ENCODE results near the gene MLF2. TPM values are rescaled to one million over a fixed set of nuclear protein-coding genes. Genes with fewer than 3 reads are reported as not detected.
A peak's percentile ranks its signal among the peaks of the same experiment; 100 is the strongest.

Gene MLF2
- polyA plus RNA-seq, 2 of the 4 experiments (the other 2 are of a cell fraction) = 295 to 302 TPM

DNA sequence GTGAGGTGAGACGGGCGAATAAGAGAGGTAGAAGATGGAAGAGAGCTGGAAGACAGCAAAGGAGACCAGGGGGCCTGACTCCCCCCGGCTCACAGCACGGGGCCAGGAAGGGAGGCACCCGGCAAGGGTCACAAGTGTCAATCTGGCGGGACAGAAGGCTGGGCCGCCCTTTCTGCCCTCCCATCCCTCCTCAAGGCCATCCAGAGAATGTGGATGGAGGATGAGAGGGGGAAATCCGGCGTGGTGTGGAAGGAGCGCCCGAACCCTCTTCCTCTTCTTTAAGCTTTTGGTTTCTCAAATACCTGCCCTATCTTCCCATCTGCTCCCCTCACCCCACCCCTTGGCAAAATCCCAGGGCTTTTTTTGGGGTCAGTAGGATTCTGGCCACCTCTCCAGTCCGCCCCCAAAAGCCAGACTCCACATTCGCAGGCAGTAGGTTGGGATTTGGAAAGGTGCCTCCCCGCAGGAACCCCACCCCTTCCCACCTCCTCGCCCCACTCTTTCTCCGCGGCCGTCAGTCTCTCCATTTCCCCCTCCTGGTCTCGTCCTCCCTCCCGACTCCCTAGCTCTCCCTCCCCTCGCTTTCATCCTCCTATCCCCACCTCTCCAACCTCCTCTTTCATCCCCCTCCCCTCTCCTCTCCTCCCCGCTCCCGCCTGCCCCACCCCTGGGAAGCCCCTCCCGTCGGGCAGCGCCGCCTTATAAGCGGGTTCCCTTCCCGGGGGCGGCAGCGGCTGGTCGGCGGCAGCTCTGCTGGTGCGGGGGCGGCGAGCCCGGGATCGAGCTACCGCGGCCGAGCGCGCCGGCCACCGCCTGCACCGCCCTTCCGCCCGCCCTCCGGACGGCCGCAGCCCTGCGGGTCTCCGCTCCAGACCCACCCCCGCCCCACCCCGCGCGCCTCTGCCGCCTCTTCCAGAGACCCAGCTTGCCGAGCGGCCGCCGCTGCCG is 13.0 kb upstream of the MLF2 start, which contains the start of gene PTMS:
Gene PTMS (plus strand): TSS at position 730 of the 948 bp plus-strand sequence. CDS start 343 bp downstream, outside the sequence.
- peaks cover 55% of the 10 kb centered on the region for H3K4me1 ChIP-seq

DNA sequence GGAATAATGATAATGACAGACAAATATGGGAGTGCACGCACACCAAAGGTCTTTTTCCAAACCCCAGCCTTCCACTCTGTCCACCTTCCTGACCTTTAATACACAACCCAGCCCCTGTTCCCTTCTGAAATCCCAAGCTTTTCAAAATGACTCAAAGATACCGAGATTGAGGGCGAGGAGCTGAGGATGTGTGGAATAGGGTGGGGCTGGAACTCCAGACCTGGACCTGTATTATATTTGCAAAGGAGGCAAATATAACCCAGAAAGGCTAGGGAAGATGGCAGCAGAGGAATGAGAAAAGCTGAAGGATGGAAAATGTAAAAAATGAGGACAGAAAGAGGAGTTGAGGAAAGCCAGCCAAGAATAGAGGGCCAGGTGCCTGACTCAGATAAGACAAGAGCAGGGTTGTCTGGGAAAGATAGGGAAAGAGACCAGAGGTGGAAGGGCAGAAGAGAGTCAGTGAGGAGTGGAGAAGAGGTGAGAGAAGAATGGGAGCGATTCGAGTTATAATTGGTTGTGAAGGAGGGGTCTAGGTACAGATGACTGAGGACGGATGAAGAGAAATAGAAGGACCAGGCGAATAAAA is 12.2 kb upstream of the MLF2 start:
- DNase-seq (ENCODE audit: low read depth in 1 of 2, low spot score in 1 of 2) = peak; percentile 36 to 46
- FAIRE-seq = no peak
- Histone ChIP-seq H3K4me3 (peak overlapping the region; percentile 97), H3K27ac (peak overlapping the region; percentile 94 to 99), H3K4me2 (peak overlapping the region; percentile 86), H3K4me1 (peaks cover 48% of the 10 kb centered on the region), H3K9me3 (no peaks in the 10 kb centered on the region)
- ChIA-PET CTCF (interaction anchor here (0.5 to 26.0 kb wide), 13 partner anchors 8 to 148 kb away, joined by 3 to 670 read pairs (median 8); partner anchors contain the start of genes CD4, MLF2 and SPSB2), POLR2A (interaction anchor here (0.7 to 5.1 kb wide), 8 partner anchors 11 to 233 kb away, joined by 3 to 118 read pairs (median 16); partner anchors contain the start of genes CDCA3, COPS7A, MLF2 and USP5)
- WGBS (ENCODE audit: missing lambda C conversion rate) = 9% methylated on average over 7 of the region's 7 CpGs
- peak; percentile 1; a peak in 4 of 6 replicates for ATAC-seq
- TF ChIP-seq FOXS1 (CRISPR knock-in tag; IDR thresholded peaks at IDR 0.05) = no peak
- no peak for TF ChIP-seq CBX8 (IDR thresholded peaks at IDR 0.05)
- TF ChIP-seq TP53 (CRISPR knock-in tag; IDR thresholded peaks at IDR 0.05) = no peak
- no peak for TF ChIP-seq HOXB5 (CRISPR knock-in tag; IDR thresholded peaks at IDR 0.05)
- TF ChIP-seq POLR2A (IDR thresholded peaks at IDR 0.05; ENCODE audit: low read length) = peak; percentile 23; the same call in 1 of the 2 replicates
- TF ChIP-seq SREBF2 (IDR thresholded peaks at IDR 0.05) = no peak
- no peak for TF ChIP-seq RARB (CRISPR knock-in tag; IDR thresholded peaks at IDR 0.05)

More for the DNA sequence above, 13.0 kb upstream of the MLF2 start, which contains the start of gene PTMS:
- ChIA-PET POLR2A (interaction anchor here (0.6 to 5.1 kb wide), 17 partner anchors 8 to 283 kb away, joined by 3 to 118 read pairs (median 4); partner anchors contain the start of genes CDCA3, COPS7A, MLF2 and TPI1), CTCF (interaction anchor here (0.5 to 26.0 kb wide), 33 partner anchors 8 to 227 kb away, joined by 3 to 670 read pairs (median 5); partner anchors contain the start of genes CD4, CDCA3, COPS7A and MLF2)
- Histone ChIP-seq H3K9me3 (no peaks in the 10 kb centered on the region), H3K4me3 (peak within 1 kb of the TSS; percentile 97), H3K27ac (peak within 1 kb of the TSS; percentile 94 to 99), H3K4me2 (peak within 1 kb of the TSS; percentile 86)
- peak; percentile 53 to 95 for TF ChIP-seq JUN (IDR thresholded peaks at IDR 0.05)
- TF ChIP-seq, protein P1, sequence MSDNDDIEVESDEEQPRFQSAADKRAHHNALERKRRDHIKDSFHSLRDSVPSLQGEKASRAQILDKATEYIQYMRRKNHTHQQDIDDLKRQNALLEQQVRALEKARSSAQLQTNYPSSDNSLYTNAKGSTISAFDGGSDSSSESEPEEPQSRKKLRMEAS (IDR thresholded peaks at IDR 0.05) = peak; percentile 66
- peak; percentile 34; the same call in 1 of the 2 replicates for TF ChIP-seq PHF8 (IDR thresholded peaks at IDR 0.05; ENCODE audit: borderline replicate concordance, low read depth)
- TF ChIP-seq MAZ (IDR thresholded peaks at IDR 0.05; ENCODE audit: borderline replicate concordance, low read depth, low read length) = peak; percentile 85
- TF ChIP-seq, protein P2, sequence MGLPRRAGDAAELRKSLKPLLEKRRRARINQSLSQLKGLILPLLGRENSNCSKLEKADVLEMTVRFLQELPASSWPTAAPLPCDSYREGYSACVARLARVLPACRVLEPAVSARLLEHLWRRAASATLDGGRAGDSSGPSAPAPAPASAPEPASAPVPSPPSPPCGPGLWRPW (IDR thresholded peaks at IDR 0.05) = no peak
- no peak for TF ChIP-seq BHLHE40 (IDR thresholded peaks at IDR 0.05; ENCODE audit: low read depth, low read length)
- 0 out of 2 replicates have a peak, but pooled peaks have one; percentile 8 for TF ChIP-seq CHD4 (IDR thresholded peaks at IDR 0.05; ENCODE audit: borderline replicate concordance)
- peak; percentile 71 for TF ChIP-seq GATA3 (IDR thresholded peaks at IDR 0.05; ENCODE audit: borderline replicate concordance)
- TF ChIP-seq, protein P3, sequence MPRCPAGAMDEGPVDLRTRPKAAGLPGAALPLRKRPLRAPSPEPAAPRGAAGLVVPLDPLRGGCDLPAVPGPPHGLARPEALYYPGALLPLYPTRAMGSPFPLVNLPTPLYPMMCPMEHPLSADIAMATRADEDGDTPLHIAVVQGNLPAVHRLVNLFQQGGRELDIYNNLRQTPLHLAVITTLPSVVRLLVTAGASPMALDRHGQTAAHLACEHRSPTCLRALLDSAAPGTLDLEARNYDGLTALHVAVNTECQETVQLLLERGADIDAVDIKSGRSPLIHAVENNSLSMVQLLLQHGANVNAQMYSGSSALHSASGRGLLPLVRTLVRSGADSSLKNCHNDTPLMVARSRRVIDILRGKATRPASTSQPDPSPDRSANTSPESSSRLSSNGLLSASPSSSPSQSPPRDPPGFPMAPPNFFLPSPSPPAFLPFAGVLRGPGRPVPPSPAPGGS (IDR thresholded peaks at IDR 0.05) = peak; percentile 98; the same call in 2 of the 3 replicates
- TF ChIP-seq ZFP36 (IDR thresholded peaks at IDR 0.05; ENCODE audit: borderline replicate concordance, partially characterized antibody) = no peak
- peak; percentile 100 for TF ChIP-seq POLR2A (IDR thresholded peaks at IDR 0.05; ENCODE audit: low read length)
- TF ChIP-seq, protein P4, sequence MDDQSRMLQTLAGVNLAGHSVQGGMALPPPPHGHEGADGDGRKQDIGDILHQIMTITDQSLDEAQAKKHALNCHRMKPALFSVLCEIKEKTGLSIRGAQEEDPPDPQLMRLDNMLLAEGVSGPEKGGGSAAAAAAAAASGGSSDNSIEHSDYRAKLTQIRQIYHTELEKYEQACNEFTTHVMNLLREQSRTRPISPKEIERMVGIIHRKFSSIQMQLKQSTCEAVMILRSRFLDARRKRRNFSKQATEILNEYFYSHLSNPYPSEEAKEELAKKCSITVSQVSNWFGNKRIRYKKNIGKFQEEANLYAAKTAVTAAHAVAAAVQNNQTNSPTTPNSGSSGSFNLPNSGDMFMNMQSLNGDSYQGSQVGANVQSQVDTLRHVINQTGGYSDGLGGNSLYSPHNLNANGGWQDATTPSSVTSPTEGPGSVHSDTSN (IDR thresholded peaks at IDR 0.05) = peak; percentile 66; the same call in 1 of the 2 replicates
- peak; percentile 59 to 65 for ATAC-seq
- WGBS (ENCODE audit: missing lambda C conversion rate) = 2% methylated on average over 19 of the region's 63 CpGs
- no peak for FAIRE-seq
- peak; percentile 77 to 99 for DNase-seq (ENCODE audit: low read depth in 1 of 2, low spot score in 1 of 2)

Measured in A549 (cell line).